T-helper 9 cell (primary cell): ENCODE results near the gene GMPPB.
"Not testable (repeated sequence)": the region's sequence is repeated elsewhere in the genome, so short reads cannot be mapped to it uniquely, and the experiment has no call there.

Source experiments
- DNase-seq: peaks from one replicate; pipeline ENCODE4 v3.0.0-alpha.2; 2020

The GMPPB gene

DNA sequence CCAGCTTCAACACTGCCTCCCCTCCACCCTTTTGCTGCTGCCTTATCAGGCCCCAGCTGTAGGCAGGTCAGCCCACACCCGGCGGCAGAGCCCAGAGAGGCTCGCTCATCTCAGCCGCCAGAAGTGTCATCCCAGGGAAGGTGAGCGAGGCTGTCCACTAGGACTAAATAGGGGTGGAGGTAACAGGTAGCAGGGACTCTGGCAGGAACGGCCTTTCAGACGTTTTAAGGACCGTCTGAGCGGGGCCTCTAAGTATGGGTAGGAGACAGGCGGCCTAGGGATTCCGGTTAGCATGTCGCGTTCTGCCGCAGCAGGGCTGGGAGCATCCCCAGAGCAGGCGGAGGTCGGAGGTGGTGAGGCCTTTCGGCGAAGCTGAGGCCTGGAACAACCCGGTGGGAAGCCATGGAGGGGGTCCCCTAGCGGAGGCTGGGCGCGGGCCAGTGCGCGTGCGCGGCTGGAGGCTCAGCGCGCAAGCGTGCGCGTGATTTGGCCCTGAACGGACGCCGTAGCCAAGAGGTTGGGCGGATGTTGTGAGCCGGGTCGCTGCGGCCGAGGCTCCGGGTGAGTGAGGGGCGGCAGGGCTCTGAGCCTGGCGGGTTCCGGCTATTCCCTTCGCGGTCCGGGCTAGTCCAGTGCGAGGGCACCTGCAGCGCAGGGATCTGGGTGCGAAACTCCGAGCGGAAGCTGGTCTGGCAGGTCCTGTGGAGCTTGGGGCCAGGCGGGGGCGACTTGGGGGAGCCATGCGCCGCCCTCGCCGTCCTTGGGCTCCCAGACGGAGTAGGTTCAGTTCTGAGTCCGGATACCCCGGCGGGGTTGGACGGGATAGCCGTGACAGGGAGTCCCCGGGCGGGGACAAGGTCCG lies 34.5 kb downstream of the GMPPB start, which contains the start of the genes MST1 and RNF123:
Gene MST1, minus strand, starts transcription at position 429 of the 862 bp plus-strand sequence. CDS start 783 bp downstream, outside the sequence.
Gene RNF123, plus strand, starts transcription at position 512 of the 862 bp plus-strand sequence. CDS start 1,609 bp downstream, outside the sequence.
- peak; percentile 93 for DNase-seq

DNA sequence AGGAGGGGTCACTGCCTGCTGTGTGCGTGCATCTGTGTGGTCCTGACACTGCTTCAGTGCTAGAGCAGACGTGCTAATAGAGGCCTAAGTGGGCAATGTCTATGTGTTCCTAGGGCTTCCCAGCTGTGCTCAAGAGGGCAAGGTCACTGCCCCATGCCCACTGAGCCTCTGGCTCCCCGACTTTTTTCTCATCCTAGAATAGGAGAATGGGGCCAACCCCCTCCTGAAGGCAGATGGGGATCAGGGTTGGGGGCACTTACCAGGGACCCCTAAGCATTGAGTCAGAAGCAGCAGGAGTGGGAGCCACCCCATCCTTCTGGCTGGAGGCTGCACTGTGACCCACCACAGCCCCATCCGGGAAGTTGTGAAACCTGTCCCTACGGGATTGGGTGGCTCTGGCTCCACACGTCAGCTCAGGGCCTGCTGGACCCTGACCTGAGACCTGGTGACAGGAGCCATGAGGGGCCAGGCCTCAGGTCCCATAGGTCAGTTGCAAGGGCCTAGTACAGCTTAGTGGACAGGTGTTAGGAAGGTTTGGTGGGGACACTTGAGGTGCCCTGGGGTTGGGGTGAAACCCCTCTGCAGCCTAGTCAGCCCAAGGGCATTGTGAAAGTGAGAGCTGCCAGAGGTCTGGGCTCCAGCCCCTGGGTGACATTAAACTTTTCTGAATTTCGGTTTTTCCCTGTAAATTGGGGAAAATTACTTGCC lies 35.3 kb downstream of the GMPPB start:
- DNase-seq, result not testable (repeated sequence)

DNA sequence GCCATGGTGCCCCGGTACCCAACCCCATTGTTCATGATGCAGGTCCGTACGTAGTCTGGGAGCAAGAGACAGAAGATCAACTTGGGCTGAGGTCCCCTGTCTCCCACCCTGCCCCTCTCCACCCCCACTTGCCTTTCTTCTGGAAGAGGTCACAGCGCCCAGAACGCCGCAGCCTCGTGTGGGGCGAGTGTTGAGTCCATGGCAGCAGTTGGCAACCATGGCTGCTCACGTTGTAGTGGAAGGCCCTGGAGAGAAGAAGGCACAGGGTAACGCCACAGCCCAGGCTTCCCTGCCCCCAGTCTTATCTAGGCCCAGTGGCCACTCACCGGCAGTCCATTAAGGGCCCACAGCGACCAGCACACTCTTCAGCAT lies 36.3 kb downstream of the GMPPB start:
- DNase-seq, result not testable (repeated sequence)

DNA sequence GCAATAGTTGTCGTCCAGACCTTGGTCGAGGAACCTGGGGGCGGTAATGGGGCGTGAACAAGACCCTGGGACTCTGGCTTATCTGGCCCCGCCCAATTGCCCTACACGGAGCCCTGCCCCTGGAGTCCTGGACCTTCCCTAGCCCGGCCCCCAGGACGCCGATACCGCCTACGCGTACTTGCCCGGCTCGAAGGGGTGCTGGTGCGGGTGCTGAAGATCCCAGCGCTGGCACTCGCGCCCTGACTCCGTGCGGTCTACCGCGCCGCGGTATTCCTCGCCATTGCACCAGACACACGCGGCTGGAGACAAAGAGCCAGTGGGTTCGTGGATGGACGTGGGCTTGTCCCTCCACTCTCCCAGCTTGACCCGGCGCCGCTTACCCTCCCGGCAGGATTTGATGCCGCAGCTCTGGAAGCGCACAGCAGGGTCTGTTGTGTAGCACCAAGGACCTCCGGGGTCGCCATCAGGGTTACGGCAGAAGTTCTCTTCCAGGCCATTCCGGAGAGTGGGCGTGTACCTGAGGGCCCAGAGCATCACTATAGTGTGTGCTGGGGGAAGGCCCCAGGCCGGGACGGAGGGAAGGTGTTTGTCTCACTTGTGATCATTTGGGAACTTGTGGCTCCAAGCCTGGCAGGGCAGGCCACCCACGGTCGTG lies 36.9 kb downstream of the GMPPB start:
- DNase-seq, result peak; percentile 27

DNA sequence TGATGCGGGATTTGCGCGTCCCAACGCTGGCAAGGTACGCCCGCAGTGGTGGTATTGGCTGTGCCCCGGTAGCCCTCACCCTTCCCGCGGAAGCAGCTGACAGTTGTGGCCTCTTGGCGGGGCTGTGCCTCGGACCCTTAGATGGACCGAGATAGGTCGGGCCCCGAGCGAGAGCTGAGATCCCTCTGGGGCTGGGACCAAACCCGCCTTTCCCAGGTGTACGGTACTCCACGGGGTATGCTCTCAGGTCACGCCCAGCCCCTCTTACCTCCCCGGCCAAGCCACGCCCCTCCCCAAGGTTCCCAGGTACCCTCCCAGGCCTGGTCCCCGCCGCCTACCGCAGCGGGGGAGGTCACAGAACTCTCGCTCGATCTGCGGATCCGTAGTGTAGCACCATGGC lies 37.4 kb downstream of the GMPPB start:
- DNase-seq, result peak; percentile 32

DNA sequence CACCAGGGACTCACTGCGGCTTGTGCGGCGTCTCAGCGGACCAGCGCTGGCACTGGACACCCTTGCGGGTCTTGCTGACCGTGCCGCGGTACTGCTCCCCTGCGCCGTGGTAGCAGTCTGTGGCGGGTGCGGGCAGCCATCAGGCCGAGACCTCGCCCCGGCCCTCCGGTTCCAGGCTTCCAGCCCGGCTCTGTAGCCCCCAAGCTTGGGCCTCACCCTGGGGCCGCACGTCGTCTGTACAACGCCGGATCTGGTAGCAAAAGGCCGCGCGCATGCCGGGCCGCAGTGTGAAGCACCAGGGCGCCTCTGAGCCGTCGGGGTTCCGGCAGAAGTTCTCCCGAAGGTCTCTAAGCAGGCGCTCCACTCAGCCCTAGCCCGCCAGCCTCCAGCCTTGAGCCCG lies 37.9 kb downstream of the GMPPB start:
- DNase-seq, result not testable (repeated sequence)

DNA sequence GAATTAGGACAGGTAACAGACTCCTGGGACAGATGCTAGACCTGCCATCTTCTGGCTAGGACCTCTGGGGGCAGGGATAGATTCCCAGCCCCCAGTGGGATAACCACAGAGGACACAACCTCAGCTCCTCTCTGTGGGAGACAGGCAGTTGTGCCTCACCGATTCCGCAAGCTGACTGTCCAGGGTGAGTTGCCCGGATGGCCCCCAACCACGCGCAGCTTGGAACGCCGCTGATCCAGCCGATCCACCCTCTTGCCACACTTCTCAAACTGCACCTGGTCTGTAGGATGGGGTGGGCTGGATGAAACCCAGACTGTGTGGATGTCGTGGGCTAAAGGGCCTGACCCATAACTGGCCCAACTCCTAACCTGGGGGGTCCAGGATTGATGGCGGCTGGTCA lies 38.6 kb downstream of the GMPPB start:
- DNase-seq, result not testable (repeated sequence)

DNA sequence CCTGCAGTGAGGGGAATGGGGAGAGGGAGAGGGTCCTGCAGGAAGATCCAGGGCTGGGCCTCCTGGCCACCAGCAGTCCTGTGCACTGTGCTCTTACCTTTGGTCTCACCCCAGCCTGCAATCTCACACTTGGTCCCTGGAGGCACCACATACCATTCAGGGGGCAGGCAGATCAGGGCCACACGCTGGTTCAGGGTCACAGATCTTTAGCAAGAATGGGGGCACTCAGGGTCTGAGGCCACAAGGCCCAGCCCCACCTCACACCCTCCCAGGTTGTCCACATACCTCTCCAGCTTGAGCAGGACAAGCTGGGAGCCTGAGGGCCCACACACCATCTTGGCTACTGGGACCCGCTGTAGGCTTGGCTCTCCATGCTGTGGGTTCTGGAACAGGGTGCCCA lies 39.3 kb downstream of the GMPPB start:
- not testable (repeated sequence) for DNase-seq

DNA sequence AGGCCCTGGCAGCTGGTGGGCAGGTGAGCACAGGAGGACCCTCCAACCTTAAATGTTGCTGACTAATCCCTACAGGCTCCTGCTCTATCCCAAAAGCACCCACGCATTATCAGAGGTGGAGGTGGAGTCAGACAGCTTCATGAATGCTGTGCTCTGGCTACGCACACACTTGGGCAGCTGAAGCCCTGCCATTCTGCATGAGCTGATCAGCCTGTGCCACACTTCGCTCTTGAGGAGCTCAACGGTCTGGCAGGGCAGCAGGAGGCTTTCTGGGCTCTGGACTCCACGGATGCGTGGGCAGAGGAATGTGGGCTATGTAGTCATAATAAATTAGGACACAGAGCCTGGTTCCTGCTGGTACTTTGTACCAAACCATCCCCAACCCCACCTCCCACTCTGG lies 40.6 kb downstream of the GMPPB start:
- DNase-seq, result no peak

DNA sequence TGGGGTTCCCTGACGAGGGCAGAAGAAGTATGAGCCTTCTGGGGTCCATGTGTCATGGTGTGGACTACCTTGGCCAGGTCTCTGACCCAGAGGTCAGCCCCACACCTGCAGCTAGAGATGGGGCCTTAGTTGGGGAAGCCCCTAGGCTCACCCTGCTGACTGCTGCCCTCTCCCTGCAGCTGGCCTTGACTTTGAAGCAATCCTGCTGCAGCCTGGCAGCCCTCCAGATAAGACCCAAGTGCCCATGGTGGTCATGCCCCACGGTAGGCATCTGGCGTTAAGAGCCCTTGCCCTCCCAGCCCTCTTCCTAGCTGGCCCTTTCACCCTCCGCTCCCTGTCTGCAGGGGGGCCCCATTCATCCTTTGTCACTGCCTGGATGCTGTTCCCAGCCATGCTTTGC lies 42.2 kb downstream of the GMPPB start:
- DNase-seq, result no peak

DNA sequence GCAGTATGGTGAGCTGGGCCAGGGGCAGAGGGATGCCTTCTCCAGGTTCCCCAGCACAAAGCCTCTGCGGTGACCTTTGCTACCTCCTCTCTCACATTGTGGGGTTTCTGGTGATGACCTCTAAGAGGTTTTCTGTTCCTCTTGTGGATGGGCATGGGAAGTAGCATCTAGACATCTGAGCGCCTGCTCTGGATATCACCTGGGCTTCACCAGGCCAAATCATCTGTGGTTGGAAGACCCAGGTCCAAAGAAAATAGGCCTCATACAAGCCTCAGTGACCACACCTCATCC lies 42.6 kb downstream of the GMPPB start:
- DNase-seq, result no peak

DNA sequence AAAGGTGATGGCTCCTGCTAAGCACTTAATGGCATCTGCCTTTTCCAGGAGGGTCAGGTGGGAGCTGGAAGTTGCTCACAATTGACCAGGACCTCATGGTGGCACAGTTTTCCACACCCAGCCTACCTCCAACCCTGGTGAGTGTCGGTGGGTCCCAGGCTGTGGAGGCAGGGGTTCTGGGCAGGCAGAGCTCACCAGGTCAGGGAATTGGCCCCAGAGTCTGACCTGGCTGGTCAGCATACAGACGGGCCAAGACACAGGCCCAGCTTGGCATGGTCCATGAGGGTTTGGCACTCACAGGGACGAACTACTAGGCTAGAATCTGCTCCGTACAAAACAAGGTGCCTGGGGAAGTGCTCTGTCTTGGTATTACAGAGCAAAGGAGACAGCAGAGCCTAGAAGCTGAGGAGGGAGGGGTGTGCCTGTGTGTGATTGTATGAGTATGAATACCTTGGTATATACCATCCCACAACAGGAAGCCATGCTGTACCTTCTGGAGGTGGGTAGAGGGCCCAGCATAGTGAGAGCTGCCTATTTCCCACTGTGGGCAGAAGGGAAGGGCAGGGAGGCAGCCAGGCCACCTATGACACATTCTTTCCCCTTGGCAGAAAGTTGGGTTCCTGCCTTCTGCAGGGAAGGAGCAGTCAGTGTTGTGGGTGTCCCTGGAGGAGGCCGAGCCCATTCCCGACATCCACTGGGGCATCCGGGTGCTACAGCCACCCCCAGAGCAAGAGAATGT lies 43.1 kb downstream of the GMPPB start:
- no peak for DNase-seq

DNA sequence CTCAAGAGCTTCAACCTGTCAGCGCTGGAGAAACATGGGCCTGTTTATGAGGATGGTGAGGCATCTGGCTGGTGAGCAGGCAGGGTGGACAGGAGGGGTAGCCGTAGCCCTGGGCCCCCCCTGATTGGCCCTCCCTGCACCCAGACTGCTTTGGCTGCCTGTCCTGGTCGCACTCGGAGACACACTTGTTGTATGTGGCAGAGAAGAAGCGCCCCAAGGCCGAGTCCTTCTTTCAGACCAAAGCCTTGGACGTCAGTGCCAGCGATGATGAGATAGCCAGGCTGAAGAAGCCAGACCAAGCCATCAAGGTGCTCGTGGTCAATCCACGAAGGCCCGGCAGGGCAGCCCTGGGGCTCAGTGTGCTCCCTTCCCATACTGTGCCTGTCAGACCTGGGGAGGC lies 47.8 kb downstream of the GMPPB start:
- DNase-seq, result no peak

DNA sequence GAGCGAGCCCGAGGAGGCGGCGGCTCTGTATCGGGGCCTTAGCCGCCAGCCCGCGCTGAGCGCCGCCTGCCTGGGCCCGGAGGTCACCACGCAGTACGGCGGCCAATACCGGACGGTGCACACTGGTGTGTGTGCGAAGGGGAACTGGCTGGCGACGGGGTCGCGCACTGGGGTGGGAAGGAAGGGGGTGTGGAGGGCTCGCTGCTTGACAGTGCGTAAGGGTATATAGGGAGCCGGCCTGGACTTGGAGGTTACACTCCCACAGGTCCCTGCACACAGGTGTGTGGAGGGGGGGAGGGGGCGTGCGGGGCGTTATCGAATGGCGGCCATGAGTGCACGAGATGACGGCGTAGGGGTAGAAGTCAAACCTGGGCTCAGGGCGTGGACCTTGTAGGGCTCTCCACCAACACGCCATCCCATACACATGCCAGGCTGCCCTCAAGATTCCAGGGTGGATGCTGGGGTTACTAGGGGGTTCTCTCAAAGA lies 49.2 kb downstream of the GMPPB start:
- DNase-seq, result no peak

DNA sequence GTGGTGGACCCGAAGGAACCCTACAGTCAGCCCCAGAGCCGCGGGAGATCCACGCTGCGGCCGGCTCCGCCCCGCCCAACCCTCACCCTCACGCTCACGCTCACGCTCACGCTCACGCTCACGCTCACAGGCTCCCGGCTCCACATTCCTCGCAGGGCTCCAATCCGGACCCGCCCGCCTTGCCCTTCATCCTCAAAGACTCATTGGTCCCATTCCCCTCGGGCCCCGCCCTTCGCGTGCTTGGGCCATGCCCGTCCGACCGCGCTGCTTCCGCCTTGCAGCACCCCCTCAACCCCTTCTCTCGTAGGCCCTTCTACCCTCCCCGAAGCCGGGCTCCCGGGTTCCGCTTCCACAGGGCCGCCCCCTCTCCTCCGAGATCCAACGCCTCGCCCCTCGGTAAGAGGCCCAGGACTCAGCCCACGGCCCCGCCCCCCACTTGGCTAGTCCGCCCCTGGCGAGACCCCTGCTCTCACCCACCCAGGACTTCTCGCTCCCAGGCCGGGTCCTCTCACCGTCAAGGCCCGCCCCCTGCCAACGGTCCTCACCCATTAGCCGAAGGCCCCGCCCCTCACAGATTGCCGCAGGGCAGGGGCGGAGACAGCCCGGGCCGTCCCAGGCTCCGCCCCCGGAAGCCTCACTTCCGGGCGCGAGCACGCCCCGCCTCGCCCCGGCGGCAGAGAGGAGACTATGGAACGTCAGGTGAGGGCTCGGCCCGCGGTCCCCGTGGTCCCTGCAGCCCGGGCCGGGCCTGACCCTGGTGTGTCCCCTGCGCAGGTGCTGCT lies 49.8 kb downstream of the GMPPB start, which contains the start of gene APEH:
Gene APEH, plus strand, starts transcription at position 637 of the 782 bp plus-strand sequence. Its CDS starts 51 bp downstream, at position 688.
- DNase-seq, result peak; percentile 94

DNA sequence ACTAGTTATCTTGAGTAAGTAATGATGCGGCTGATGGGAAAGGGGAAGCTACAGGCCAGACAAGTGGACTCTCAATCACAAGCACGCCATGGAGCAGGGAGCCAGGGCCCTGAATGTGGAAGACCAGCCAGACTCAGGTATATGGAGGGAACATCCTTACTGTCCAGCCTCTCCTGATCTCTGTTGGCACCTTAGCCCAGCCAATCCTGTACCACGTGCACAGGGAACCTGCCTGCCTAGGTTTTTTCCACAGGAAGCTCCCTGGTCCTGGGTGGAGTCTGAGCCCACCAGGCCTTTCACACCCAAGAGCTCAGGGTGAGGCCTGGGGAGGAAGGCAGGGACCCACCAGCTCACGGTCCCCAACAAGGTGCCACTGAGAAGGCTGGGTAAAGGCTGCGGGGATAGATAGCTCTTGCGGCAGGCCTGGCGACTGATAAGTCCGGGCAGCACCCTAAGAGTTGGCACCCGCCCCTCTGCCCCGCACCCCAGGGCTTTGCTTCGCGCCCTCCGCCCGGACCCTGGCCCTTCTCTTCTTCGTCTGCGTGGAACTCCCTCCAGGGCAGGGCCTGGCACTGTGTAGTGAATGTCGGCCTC lies 50.5 kb downstream of the GMPPB start:
- no peak for DNase-seq

DNA sequence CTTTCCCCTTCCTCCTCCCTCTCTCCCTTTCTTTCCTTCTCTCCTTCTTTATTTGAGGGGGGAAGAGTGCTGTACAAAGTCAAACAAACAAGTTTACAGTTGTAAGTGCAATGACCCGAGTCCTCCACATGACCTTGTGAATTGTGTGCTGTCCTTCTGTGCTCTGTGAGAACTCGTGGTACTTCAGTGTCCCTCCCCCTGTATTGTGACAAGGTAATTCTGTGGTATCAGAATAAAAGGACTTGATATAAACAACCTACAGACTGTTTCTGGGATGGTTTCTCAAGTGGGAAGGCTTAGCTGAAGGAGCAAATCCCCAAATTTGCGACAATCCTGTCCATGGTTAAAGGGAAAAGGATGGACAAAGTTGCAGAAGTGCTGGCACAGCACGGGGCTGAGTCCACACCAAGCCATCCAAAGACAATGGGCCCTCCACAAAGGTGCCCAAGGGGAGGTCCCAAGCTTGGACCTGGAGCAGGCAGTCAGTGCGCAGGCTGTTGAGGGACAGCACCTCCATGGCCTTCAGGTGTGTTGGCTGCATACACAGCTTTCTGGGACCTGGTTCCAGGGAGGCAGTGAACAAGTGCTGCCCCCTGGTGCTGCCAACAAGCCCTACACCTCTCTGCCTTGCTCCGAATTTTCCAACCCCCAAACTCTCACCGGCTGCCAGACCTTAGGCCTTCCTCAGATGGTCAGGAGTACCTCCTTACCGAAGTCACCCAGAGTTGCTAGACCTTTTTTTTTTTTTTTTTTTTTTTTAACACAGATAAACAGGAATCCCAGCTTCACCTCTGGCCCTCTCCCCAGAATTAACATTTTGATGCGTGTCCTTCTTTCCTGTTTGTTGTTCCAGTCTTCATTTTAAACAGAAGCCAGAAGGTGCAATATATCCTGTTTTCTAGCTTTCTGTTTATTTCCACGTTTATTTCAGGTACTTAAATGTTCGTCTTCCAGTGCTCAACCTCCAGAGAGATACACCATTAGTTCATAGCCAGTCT lies 52.2 kb downstream of the GMPPB start:
- peak; percentile 61 for DNase-seq

DNA sequence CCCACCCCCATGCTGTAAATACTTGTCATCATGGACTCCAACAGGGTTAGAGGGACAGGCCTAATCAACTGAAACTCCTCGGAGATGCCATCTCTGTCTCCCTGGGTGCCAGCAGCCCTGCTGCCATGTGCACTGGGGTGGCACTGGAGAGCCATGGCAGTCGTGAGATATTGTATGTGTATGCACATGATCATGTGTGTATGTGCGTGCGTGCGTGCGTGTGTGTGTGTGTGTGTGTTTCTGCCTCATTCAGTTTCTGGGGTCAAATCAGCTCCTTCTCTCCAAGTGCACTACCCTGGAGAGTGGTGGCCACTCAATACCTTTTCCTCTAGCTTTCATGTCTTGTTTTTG lies 52.8 kb downstream of the GMPPB start:
- no peak for DNase-seq
